A549 (cell line): ENCODE measurements around the gene CEP128.

Experiments
- CTCF ChIP-seq: fragments of >200 bp; sonication (Bioruptor Twin); formaldehyde crosslinking; IDR thresholded peaks from 3 replicates; pipeline ENCODE4 v1.5.1; 2016
- ESRRA ChIP-seq: fragments of 150-350 bp; IDR thresholded peaks from 2 replicates; pipeline ENCODE4 v1.6.1; 2014; ENCODE audit warnings: mild to moderate bottlenecking, low read length, borderline replicate concordance

DNA sequence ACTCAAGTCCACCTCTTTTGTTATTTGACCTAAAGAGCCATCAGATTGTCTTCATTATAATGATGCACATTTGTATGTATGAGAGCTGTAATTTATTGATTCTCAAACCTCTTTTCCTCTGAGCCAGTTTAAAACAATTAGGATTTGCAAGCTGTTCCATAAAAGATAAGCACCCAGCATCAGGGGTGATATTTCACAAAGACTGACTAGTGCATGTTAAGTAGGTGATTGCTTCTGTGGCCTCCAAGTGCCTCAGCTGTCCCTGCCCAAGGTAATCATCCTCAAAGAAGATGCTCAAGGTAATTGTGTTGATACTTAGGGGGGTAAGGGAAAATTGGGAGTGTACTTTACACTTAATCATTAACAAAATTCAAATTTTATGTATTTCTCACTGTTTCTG lies 18.2 kb downstream of the CEP128 start:
- TF ChIP-seq CTCF = no peak
- TF ChIP-seq ESRRA = no peak
